HepG2 (cell line): ENCODE results near the gene MYL6. TPM values are rescaled to one million over a fixed set of nuclear protein-coding genes. Genes with fewer than 3 reads are reported as not detected.
A peak's percentile ranks its signal among the peaks of the same experiment; 100 is the strongest.

Experiments used
- FIP1L1 ChIP-seq: fragments of 200-400 bp; formaldehyde crosslinking; IDR thresholded peaks from 2 replicates; pipeline ENCODE4 v1.6.1; 2018; ENCODE audit warnings: low read depth, mild to moderate bottlenecking, low read length, moderate library complexity, borderline replicate concordance; ENCODE audit not compliant: insufficient read depth
- GZF1 ChIP-seq: sonication (generic); formaldehyde crosslinking; IDR thresholded peaks from 2 replicates; pipeline ENCODE4 v1.5.1; 2020; ENCODE audit warnings: mild to moderate bottlenecking, missing genetic modification reagents
- HOXD1 ChIP-seq: sonication (generic); formaldehyde crosslinking; IDR thresholded peaks from 2 replicates; pipeline ENCODE4 v1.5.0; 2020; ENCODE audit warnings: missing genetic modification reagents
- MATR3 ChIP-seq: sonication (generic); formaldehyde crosslinking; IDR thresholded peaks from 2 replicates; pipeline ENCODE4 v1.4.0; 2020; ENCODE audit warnings: missing genetic modification reagents
- ZFAT ChIP-seq: sonication (generic); formaldehyde crosslinking; conservative IDR thresholded peaks from 2 replicates; pipeline ENCODE4 v1.8.1; 2023; ENCODE audit warnings: missing genetic modification reagents, inconsistent platforms
- ZNF136 ChIP-seq: sonication (generic); formaldehyde crosslinking; IDR thresholded peaks from 2 replicates; pipeline ENCODE4 v1.8.1; 2022; ENCODE audit warnings: low read depth, mild to moderate bottlenecking, moderate library complexity, missing genetic modification reagents
- ZNF34 ChIP-seq: sonication (generic); formaldehyde crosslinking; IDR thresholded peaks from 2 replicates; pipeline ENCODE4 v1.4.0; 2020; ENCODE audit warnings: mild to moderate bottlenecking, missing genetic modification reagents, borderline replicate concordance
- ZNF747 ChIP-seq: sonication (generic); formaldehyde crosslinking; IDR thresholded peaks from 2 replicates; pipeline ENCODE4 v1.8.1; 2023; ENCODE audit warnings: missing genetic modification reagents, mild to moderate bottlenecking, borderline replicate concordance
- polyA plus RNA-seq, 8 experiments: library from polyadenylated mRNA; depleted of rRNA in 3 of 8; stranded (reverse) in 7 of 8; unstranded in 1 of 8; fragments of >200 nt; fragmentation: Illumina TruSeq in 4 of 8; extraction: Trizol in 4 of 8; gene quantifications; 2 replicates each; pipeline versions ENCODE4 v1.2.1 to v1.2.3, GENCODE V29; 2011 to 2016; ENCODE audit warnings: low read depth in 4 of 8, missing spikeins in 1 of 8, mixed read lengths in 1 of 8; ENCODE audit not compliant: insufficient read depth in 1 of 8
- total RNA-seq, 5 experiments: library from RNA; depleted of rRNA; stranded (reverse); fragments of >200 nt; fragmentation: Illumina TruSeq; extraction: Trizol; gene quantifications; 2 replicates each; pipeline ENCODE4 v1.2.3, GENCODE V29; 2016; ENCODE audit warnings: low read depth in 1 of 5
- TF ChIP-seq, protein P1 (sequence below): sonication (generic); formaldehyde crosslinking; IDR thresholded peaks from 2 replicates; pipeline ENCODE4 v1.4.0; 2020; ENCODE audit warnings: mild to moderate bottlenecking, missing genetic modification reagents
- TF ChIP-seq, protein P2 (sequence below): sonication (generic); formaldehyde crosslinking; conservative IDR thresholded peaks from 2 replicates; pipeline ENCODE4 v1.8.0; 2022; ENCODE audit warnings: missing genetic modification reagents
- TF ChIP-seq, protein P3 (sequence below): sonication (generic); formaldehyde crosslinking; IDR thresholded peaks from 2 replicates; pipeline ENCODE4 v1.4.0; 2020; ENCODE audit warnings: mild to moderate bottlenecking, missing genetic modification reagents
- TF ChIP-seq, protein P4 (sequence below): sonication (generic); formaldehyde crosslinking; conservative IDR thresholded peaks from 2 replicates; pipeline ENCODE4 v1.4.0; 2020; ENCODE audit warnings: missing genetic modification reagents
- TF ChIP-seq, protein P5 (sequence below): sonication (generic); formaldehyde crosslinking; IDR thresholded peaks from 2 replicates; pipeline ENCODE4; 2020; ENCODE audit warnings: missing genetic modification reagents, mild to moderate bottlenecking, borderline replicate concordance

The MYL6 gene
- total and polyA plus RNA-seq, 2 of the 13 experiments (the other 11 are each of a cell fraction or from before 2014, with no cell fraction given) = 1,127 to 1,192 TPM

DNA sequence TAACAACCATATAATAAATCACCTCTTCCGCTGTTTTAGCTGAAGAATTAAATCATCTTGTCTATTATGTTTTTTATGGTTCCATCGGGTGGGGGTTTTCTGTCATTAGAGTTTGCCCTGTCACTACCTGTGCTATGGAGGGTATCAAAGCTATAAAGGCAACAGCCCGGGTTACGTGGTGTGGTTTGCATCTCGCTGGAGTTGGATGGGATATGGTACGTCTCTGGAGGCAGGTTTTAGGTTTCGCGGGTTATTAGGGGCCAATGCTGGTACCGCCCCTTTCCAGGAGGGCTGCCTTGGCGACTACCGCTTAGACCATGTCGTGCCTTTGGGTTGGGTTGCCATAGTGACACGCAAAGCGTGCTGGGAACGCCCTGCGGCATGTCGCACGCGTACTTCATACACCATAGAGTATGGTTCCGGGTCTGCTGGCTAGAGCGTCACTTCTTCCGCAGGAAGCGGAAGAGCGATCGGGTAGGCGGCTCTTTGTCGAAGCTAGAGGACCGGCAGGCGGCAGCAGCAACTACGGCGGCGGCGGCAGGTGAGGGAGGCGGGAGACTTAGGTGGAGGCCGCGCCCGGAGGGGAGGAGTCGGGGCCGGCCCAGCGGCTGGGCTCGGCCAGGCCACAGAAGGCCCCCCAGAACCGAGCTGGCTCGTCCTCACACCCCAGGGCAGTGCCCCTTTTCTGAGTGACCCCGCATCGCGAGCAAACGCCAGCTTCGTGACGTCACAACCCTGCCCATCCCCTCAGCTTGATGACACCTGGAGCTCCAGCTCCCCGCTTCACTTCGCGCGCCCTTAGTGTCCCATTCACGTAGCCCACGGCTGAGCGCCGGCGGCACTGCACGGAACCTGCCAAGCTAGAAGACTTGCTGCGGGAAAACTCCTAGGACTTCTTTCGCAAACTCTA, 40.1 kb upstream of the MYL6 start, which contains the start of gene ZC3H10 (continued):
- TF ChIP-seq, protein P1, sequence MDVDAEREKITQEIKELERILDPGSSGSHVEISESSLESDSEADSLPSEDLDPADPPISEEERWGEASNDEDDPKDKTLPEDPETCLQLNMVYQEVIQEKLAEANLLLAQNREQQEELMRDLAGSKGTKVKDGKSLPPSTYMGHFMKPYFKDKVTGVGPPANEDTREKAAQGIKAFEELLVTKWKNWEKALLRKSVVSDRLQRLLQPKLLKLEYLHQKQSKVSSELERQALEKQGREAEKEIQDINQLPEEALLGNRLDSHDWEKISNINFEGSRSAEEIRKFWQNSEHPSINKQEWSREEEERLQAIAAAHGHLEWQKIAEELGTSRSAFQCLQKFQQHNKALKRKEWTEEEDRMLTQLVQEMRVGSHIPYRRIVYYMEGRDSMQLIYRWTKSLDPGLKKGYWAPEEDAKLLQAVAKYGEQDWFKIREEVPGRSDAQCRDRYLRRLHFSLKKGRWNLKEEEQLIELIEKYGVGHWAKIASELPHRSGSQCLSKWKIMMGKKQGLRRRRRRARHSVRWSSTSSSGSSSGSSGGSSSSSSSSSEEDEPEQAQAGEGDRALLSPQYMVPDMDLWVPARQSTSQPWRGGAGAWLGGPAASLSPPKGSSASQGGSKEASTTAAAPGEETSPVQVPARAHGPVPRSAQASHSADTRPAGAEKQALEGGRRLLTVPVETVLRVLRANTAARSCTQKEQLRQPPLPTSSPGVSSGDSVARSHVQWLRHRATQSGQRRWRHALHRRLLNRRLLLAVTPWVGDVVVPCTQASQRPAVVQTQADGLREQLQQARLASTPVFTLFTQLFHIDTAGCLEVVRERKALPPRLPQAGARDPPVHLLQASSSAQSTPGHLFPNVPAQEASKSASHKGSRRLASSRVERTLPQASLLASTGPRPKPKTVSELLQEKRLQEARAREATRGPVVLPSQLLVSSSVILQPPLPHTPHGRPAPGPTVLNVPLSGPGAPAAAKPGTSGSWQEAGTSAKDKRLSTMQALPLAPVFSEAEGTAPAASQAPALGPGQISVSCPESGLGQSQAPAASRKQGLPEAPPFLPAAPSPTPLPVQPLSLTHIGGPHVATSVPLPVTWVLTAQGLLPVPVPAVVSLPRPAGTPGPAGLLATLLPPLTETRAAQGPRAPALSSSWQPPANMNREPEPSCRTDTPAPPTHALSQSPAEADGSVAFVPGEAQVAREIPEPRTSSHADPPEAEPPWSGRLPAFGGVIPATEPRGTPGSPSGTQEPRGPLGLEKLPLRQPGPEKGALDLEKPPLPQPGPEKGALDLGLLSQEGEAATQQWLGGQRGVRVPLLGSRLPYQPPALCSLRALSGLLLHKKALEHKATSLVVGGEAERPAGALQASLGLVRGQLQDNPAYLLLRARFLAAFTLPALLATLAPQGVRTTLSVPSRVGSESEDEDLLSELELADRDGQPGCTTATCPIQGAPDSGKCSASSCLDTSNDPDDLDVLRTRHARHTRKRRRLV = no peak
- TF ChIP-seq, protein P2, sequence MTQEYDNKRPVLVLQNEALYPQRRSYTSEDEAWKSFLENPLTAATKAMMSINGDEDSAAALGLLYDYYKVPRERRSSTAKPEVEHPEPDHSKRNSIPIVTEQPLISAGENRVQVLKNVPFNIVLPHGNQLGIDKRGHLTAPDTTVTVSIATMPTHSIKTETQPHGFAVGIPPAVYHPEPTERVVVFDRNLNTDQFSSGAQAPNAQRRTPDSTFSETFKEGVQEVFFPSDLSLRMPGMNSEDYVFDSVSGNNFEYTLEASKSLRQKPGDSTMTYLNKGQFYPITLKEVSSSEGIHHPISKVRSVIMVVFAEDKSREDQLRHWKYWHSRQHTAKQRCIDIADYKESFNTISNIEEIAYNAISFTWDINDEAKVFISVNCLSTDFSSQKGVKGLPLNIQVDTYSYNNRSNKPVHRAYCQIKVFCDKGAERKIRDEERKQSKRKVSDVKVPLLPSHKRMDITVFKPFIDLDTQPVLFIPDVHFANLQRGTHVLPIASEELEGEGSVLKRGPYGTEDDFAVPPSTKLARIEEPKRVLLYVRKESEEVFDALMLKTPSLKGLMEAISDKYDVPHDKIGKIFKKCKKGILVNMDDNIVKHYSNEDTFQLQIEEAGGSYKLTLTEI (CRISPR knock-in tag) = no peak
- no peak; the same call in 1 of the 2 replicates for TF ChIP-seq GZF1 (CRISPR knock-in tag)
- no peak for TF ChIP-seq MATR3 (CRISPR knock-in tag)
- TF ChIP-seq, protein P3, sequence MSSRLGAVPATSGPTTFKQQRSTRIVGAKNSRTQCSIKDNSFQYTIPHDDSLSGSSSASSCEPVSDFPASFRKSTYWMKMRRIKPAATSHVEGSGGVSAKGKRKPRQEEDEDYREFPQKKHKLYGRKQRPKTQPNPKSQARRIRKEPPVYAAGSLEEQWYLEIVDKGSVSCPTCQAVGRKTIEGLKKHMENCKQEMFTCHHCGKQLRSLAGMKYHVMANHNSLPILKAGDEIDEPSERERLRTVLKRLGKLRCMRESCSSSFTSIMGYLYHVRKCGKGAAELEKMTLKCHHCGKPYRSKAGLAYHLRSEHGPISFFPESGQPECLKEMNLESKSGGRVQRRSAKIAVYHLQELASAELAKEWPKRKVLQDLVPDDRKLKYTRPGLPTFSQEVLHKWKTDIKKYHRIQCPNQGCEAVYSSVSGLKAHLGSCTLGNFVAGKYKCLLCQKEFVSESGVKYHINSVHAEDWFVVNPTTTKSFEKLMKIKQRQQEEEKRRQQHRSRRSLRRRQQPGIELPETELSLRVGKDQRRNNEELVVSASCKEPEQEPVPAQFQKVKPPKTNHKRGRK (CRISPR knock-in tag) = no peak
- peak; percentile 81; the same call in 1 of the 2 replicates for TF ChIP-seq FIP1L1
- peak; percentile 83; the same call in 1 of the 2 replicates for TF ChIP-seq HOXD1 (CRISPR knock-in tag)
- TF ChIP-seq, protein P4, sequence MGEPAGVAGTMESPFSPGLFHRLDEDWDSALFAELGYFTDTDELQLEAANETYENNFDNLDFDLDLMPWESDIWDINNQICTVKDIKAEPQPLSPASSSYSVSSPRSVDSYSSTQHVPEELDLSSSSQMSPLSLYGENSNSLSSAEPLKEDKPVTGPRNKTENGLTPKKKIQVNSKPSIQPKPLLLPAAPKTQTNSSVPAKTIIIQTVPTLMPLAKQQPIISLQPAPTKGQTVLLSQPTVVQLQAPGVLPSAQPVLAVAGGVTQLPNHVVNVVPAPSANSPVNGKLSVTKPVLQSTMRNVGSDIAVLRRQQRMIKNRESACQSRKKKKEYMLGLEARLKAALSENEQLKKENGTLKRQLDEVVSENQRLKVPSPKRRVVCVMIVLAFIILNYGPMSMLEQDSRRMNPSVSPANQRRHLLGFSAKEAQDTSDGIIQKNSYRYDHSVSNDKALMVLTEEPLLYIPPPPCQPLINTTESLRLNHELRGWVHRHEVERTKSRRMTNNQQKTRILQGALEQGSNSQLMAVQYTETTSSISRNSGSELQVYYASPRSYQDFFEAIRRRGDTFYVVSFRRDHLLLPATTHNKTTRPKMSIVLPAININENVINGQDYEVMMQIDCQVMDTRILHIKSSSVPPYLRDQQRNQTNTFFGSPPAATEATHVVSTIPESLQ (CRISPR knock-in tag) = 0 out of 2 replicates have a peak, but pooled peaks have one; percentile 65
- TF ChIP-seq ZNF34 (CRISPR knock-in tag) = no peak
- TF ChIP-seq ZNF136 (CRISPR knock-in tag) = no peak
- no peak for TF ChIP-seq ZFAT
- peak; percentile 97; the same call in 1 of the 2 replicates for TF ChIP-seq ZNF747 (CRISPR knock-in tag)
- TF ChIP-seq, protein P5, sequence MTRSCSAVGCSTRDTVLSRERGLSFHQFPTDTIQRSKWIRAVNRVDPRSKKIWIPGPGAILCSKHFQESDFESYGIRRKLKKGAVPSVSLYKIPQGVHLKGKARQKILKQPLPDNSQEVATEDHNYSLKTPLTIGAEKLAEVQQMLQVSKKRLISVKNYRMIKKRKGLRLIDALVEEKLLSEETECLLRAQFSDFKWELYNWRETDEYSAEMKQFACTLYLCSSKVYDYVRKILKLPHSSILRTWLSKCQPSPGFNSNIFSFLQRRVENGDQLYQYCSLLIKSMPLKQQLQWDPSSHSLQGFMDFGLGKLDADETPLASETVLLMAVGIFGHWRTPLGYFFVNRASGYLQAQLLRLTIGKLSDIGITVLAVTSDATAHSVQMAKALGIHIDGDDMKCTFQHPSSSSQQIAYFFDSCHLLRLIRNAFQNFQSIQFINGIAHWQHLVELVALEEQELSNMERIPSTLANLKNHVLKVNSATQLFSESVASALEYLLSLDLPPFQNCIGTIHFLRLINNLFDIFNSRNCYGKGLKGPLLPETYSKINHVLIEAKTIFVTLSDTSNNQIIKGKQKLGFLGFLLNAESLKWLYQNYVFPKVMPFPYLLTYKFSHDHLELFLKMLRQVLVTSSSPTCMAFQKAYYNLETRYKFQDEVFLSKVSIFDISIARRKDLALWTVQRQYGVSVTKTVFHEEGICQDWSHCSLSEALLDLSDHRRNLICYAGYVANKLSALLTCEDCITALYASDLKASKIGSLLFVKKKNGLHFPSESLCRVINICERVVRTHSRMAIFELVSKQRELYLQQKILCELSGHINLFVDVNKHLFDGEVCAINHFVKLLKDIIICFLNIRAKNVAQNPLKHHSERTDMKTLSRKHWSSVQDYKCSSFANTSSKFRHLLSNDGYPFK (CRISPR knock-in tag) = peak; percentile 91
